Spleen (tissue), 11 donors: ENCODE measurements around the gene SYNPO. TPM values are rescaled to one million over a fixed set of nuclear protein-coding genes. Genes with fewer than 3 reads are reported as not detected.

Experiments
- DNase-seq: peaks from one replicate; pipeline ENCODE4 v3.0.0-alpha.2; 2020
- H3K27ac ChIP-seq, 8 donors: fragments of 200-600 bp; sonication (generic) in 7 of 8; 1 replicate in 4 of 8; 2 replicates in 4 of 8; pipeline versions ENCODE4 v1.5.0 to v1.8.0; 2016 to 2021; ENCODE audit warnings: inconsistent platforms in 4 of 8, mild to moderate bottlenecking in 4 of 8, moderate library complexity in 1 of 8
- H3K27me3 ChIP-seq, 7 donors: fragments of 200-600 bp; sonication (generic) in 6 of 7; replicated peaks in 1 of 7; 1 replicate in 4 of 7; 2 replicates in 3 of 7; pipeline versions ENCODE4 v1.5.0 to v1.8.0; 2016 to 2021; ENCODE audit warnings: inconsistent platforms in 3 of 7, mild to moderate bottlenecking in 1 of 7
- H3K36me3 ChIP-seq, 6 donors: fragments of 200-600 bp; sonication (generic) in 5 of 6; 1 replicate in 4 of 6; 2 replicates in 2 of 6; pipeline versions ENCODE4 v1.5.0 to v1.8.0; 2016 to 2021; ENCODE audit warnings: inconsistent platforms in 2 of 6
- H3K4me1 ChIP-seq, 6 donors: fragments of 200-600 bp; sonication (generic) in 5 of 6; 1 replicate in 3 of 6; 2 replicates in 3 of 6; pipeline versions ENCODE4 v1.5.0 to v1.8.0; 2016 to 2021; ENCODE audit warnings: inconsistent platforms in 3 of 6
- H3K4me3 ChIP-seq, 8 donors: fragments of 200-600 bp; sonication (generic) in 7 of 8; 1 replicate in 4 of 8; 2 replicates in 4 of 8; pipeline versions ENCODE4 v1.5.0 to v1.8.0; 2016 to 2021; ENCODE audit warnings: inconsistent platforms in 4 of 8, mild to moderate bottlenecking in 4 of 8, moderate library complexity in 2 of 8
- H3K9me3 ChIP-seq, 8 donors: fragments of 200-600 bp; sonication (generic) in 7 of 8; 1 replicate in 4 of 8; 2 replicates in 4 of 8; pipeline versions ENCODE4 v1.5.0 to v1.8.0; 2016 to 2021; ENCODE audit warnings: inconsistent platforms in 4 of 8
- CTCF ChIP-seq, 11 experiments: fragments of 200-600 bp in 7 of 11; fragments of 450-650 bp in 4 of 11; sonication (generic) in 4 of 11; IDR thresholded peaks in 8 of 11; conservative IDR thresholded peaks in 3 of 11; 1 replicate in 7 of 11; 2 replicates in 4 of 11; pipeline versions ENCODE4 v1.4.0 to v1.8.0; 2016 to 2021; ENCODE audit warnings: antibody characterized with exemption in 11 of 11, inconsistent platforms in 4 of 11, mild to moderate bottlenecking in 1 of 11
- POLR2A ChIP-seq, 3 donors: fragments of 450-650 bp; IDR thresholded peaks; one replicate each; pipeline ENCODE4 v1.5.1; 2017; ENCODE audit warnings: antibody characterized with exemption in 3 of 3, mild to moderate bottlenecking in 1 of 3
- POLR2AphosphoS5 ChIP-seq, 3 donors: sonication (generic); formaldehyde crosslinking; IDR thresholded peaks; one replicate each; pipeline ENCODE4 v1.5.1; 2017; ENCODE audit warnings: antibody characterized with exemption in 3 of 3
- WGBS, 5 donors: extraction: QIAGEN DNeasy Blood & Tissue Kit in 3 of 5; methylation state at CpG; one replicate each; pipeline versions ENCODE4 v1.1.5 to v1.1.7; 2013 to 2018; 5-methylcytosine and 5-hydroxymethylcytosine counted together
- intact Hi-C: fragments of 100-400 bp; cut with DNase I; formaldehyde crosslinking; loops from one replicate; pipeline ENCODE4 v1.15.0; 2023; ENCODE audit warnings: low total_unique reads
- polyA plus RNA-seq, 3 donors: library from polyadenylated mRNA; stranded (reverse); fragments of 200-250 nt; gene quantifications; one replicate each; pipeline ENCODE4 v1.2.1, GENCODE V29; 2013
- total RNA-seq, 7 donors: library from RNA; depleted of rRNA in 3 of 7; stranded (reverse); fragments of >200 nt in 3 of 7; fragmentation: NEBNext Ultra II Directional in 4 of 7; extraction: Animal tissue kit (Norgen Biotek cat#: 25700) in 4 of 7; gene quantifications; one replicate each; pipeline versions ENCODE4 v1.1.0 to v1.2.1, GENCODE V29; 2016 to 2021
- donor health status: healthy with polysubstance abuse.
- donor health status: DM: no; HTN: no; CAD: no; lungs with moderate emphysema.
- donor health status: DM: no; HTN: no; CAD: no.
- donor health status: Bipolar disorder and iron deficiency.
- donor health status: healthy.
- donor health status: DM: no; HTN: no; CAD: no.
- donor health status: DM: yes; HTN: yes; CAD: no.

SYNPO gene
- total and polyA plus RNA-seq, 10 donors = 6.9 to 133 (median 45.9) TPM

- Histone ChIP-seq H3K9me3 (no peaks in the 10 kb centered on the region), H3K4me1 (peaks cover 18 to 90% (median 48%) of the 10 kb centered on the region in 6 donors), H3K4me3 (no peak overlapping the region), H3K36me3 (peaks cover 0 to 5% (median 0%) of the 10 kb centered on the region in 6 donors), H3K27ac (peak overlapping the region in 7 of 8 donors; percentile 48 to 89 (median 86)), H3K27me3 (no peaks in the 10 kb centered on the region)
- intact Hi-C loops = no loop called here
- TF ChIP-seq CTCF (IDR thresholded peaks at IDR 0.05 in 8 of 11, conservative IDR thresholded peaks at IDR 0.05 in 3 of 11) = no peak
- no peak for DNase-seq
- 59 to 77% (median 66%) methylated on average over 6 of the region's 6 CpGs for WGBS, 5 donors
These were observed 1.7 kb upstream of the SYNPO start for GRCh38 chr5:150638488-150639376.

- no peak for DNase-seq
- Histone ChIP-seq H3K4me1 (peaks cover 21 to 96% (median 53%) of the 10 kb centered on the region in 6 donors), H3K4me3 (no peak overlapping the region), H3K9me3 (no peaks in the 10 kb centered on the region), H3K27ac (peak overlapping the region in 7 of 8 donors; percentile 27 to 89 (median 86)), H3K27me3 (no peaks in the 10 kb centered on the region), H3K36me3 (peaks cover 0 to 5% (median 0%) of the 10 kb centered on the region in 6 donors)
- no peak for TF ChIP-seq CTCF (IDR thresholded peaks at IDR 0.05 in 8 of 11, conservative IDR thresholded peaks at IDR 0.05 in 3 of 11)
- TF ChIP-seq POLR2A (IDR thresholded peaks at IDR 0.05) = no peak
- TF ChIP-seq POLR2AphosphoS5 (IDR thresholded peaks at IDR 0.05) = no peak
- intact Hi-C loops = no loop called here
- 71 to 83% (median 78%) methylated on average over 3 of the region's 3 CpGs for WGBS, 5 donors
These were observed 1.1 kb upstream of the SYNPO start for GRCh38 chr5:150639377-150639692.

GRCh38 chr5:150639751-150640150, 709 bp upstream of the SYNPO start:
- Histone ChIP-seq H3K36me3 (peaks cover 0 to 5% (median 0%) of the 10 kb centered on the region in 6 donors), H3K27me3 (no peaks in the 10 kb centered on the region), H3K9me3 (no peaks in the 10 kb centered on the region), H3K27ac (peak overlapping the region; percentile 27 to 89 (median 86)), H3K4me3 (peak overlapping the region in 6 of 8 donors; percentile 11 to 60 (median 34)), H3K4me1 (peaks cover 24 to 100% (median 55%) of the 10 kb centered on the region in 6 donors)
- no peak for TF ChIP-seq CTCF (IDR thresholded peaks at IDR 0.05 in 8 of 11, conservative IDR thresholded peaks at IDR 0.05 in 3 of 11)
- TF ChIP-seq POLR2AphosphoS5 (IDR thresholded peaks at IDR 0.05) = no peak
- no peak for TF ChIP-seq POLR2A (IDR thresholded peaks at IDR 0.05)
- DNase-seq = no peak
- WGBS, 5 donors = 61 to 69% (median 66%) methylated on average over 5 of the region's 5 CpGs
- intact Hi-C loops = no loop called here

GRCh38 chr5:150641006-150641570, 628 bp downstream of the SYNPO start:
- Histone ChIP-seq H3K4me1 (peaks cover 34 to 100% (median 64%) of the 10 kb centered on the region in 6 donors), H3K9me3 (no peaks in the 10 kb centered on the region), H3K4me3 (peak overlapping the region in 7 of 8 donors; percentile 11 to 60 (median 34)), H3K36me3 (no peaks in the 10 kb centered on the region), H3K27me3 (no peaks in the 10 kb centered on the region), H3K27ac (peak overlapping the region; percentile 80 to 89 (median 86))
- TF ChIP-seq POLR2AphosphoS5 (IDR thresholded peaks at IDR 0.05) = peak; percentile 27 to 70 (median 67)
- TF ChIP-seq CTCF (IDR thresholded peaks at IDR 0.05 in 8 of 11, conservative IDR thresholded peaks at IDR 0.05 in 3 of 11) = no peak
- 49 to 66% (median 61%) methylated on average over 9 of the region's 9 CpGs for WGBS, 5 donors
- DNase-seq = no peak
- intact Hi-C loops = no loop called here
